ENCODE data around the gene MOCS3. TPM values are rescaled to one million over a fixed set of nuclear protein-coding genes. Genes with fewer than 3 reads are reported as not detected.

The MOCS3 gene
- total and polyA plus RNA-seq, 2 of the 13 experiments (the other 11 are each of a cell fraction or from before 2014, with no cell fraction given): 3.7 to 8.4 TPM

GRCh38 chr20:50931306-50932015 lies 27.2 kb upstream of the MOCS3 start, which contains the start of gene ADNP (continued):
- peak; percentile 46; the same call in 1 of the 2 replicates for TF ChIP-seq DR1 (CRISPR knock-in tag; IDR thresholded peaks at IDR 0.05)
- TF ChIP-seq ZBTB2 (CRISPR knock-in tag; IDR thresholded peaks at IDR 0.05; ENCODE audit: low read depth): peak; percentile 67; the same call in 1 of the 2 replicates
- peak; percentile 52; the same call in 1 of the 2 replicates for TF ChIP-seq ZNF605 (CRISPR knock-in tag; IDR thresholded peaks at IDR 0.05)
- TF ChIP-seq, protein P1, sequence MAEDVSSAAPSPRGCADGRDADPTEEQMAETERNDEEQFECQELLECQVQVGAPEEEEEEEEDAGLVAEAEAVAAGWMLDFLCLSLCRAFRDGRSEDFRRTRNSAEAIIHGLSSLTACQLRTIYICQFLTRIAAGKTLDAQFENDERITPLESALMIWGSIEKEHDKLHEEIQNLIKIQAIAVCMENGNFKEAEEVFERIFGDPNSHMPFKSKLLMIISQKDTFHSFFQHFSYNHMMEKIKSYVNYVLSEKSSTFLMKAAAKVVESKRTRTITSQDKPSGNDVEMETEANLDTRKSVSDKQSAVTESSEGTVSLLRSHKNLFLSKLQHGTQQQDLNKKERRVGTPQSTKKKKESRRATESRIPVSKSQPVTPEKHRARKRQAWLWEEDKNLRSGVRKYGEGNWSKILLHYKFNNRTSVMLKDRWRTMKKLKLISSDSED (CRISPR knock-in tag; IDR thresholded peaks at IDR 0.05): 0 out of 2 replicates have a peak, but pooled peaks have one; percentile 72
- no peak for TF ChIP-seq ZNF30 (CRISPR knock-in tag; IDR thresholded peaks at IDR 0.05)
- peak; percentile 55 for TF ChIP-seq GABPA (IDR thresholded peaks at IDR 0.05; ENCODE audit: low read depth, low read length)
- peak; percentile 92 for TF ChIP-seq GABPA (CRISPR knock-in tag; IDR thresholded peaks at IDR 0.05; ENCODE audit: low read depth)
- TF ChIP-seq, protein P2, sequence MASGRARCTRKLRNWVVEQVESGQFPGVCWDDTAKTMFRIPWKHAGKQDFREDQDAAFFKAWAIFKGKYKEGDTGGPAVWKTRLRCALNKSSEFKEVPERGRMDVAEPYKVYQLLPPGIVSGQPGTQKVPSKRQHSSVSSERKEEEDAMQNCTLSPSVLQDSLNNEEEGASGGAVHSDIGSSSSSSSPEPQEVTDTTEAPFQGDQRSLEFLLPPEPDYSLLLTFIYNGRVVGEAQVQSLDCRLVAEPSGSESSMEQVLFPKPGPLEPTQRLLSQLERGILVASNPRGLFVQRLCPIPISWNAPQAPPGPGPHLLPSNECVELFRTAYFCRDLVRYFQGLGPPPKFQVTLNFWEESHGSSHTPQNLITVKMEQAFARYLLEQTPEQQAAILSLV (CRISPR knock-in tag; IDR thresholded peaks at IDR 0.05; ENCODE audit: borderline replicate concordance): peak; percentile 21; the same call in 1 of the 2 replicates
- 0 out of 2 replicates have a peak, but pooled peaks have one; percentile 52 for TF ChIP-seq STAT5B (CRISPR knock-in tag; IDR thresholded peaks at IDR 0.05)
- peak; percentile 61 for TF ChIP-seq RXRA (CRISPR knock-in tag; IDR thresholded peaks at IDR 0.05)
- TF ChIP-seq PAXIP1 (CRISPR knock-in tag; conservative IDR thresholded peaks at IDR 0.05): 0 out of 2 replicates have a peak, but pooled peaks have one; percentile 19
- TF ChIP-seq ISL2 (CRISPR knock-in tag; IDR thresholded peaks at IDR 0.05): peak; percentile 73; the same call in 1 of the 2 replicates
- no peak for TF ChIP-seq ZKSCAN1 (IDR thresholded peaks at IDR 0.05; ENCODE audit: low read length)
- TF ChIP-seq SMARCC2 (IDR thresholded peaks at IDR 0.05): no peak
- TF ChIP-seq ZNF510 (CRISPR knock-in tag; IDR thresholded peaks at IDR 0.05; ENCODE audit: low read depth): no peak
- 0 out of 2 replicates have a peak, but pooled peaks have one; percentile 33 for TF ChIP-seq MXD4 (CRISPR knock-in tag; IDR thresholded peaks at IDR 0.05)
- peak; percentile 18; the same call in 1 of the 2 replicates for TF ChIP-seq HCFC1 (IDR thresholded peaks at IDR 0.05; ENCODE audit: low read depth, low read length)
- peak; percentile 48; the same call in 1 of the 2 replicates for TF ChIP-seq MEIS1 (CRISPR knock-in tag; IDR thresholded peaks at IDR 0.05; ENCODE audit: borderline replicate concordance)
- TF ChIP-seq AGO2 (optimal IDR thresholded peaks at IDR 0.05; ENCODE audit: low read depth, low read length): peak; percentile 98
- TF ChIP-seq BORCS8-MEF2B (CRISPR knock-in tag; IDR thresholded peaks at IDR 0.05): peak; percentile 81
- TF ChIP-seq ZNF253 (CRISPR knock-in tag; IDR thresholded peaks at IDR 0.05; ENCODE audit: borderline replicate concordance): peak; percentile 36; the same call in 1 of the 2 replicates

Measured in HepG2 (cell line).